ENCODE measurements around the gene C17orf107.
A peak's percentile ranks its signal among the peaks of the same experiment; 100 is the strongest.

Gene C17orf107

DNA sequence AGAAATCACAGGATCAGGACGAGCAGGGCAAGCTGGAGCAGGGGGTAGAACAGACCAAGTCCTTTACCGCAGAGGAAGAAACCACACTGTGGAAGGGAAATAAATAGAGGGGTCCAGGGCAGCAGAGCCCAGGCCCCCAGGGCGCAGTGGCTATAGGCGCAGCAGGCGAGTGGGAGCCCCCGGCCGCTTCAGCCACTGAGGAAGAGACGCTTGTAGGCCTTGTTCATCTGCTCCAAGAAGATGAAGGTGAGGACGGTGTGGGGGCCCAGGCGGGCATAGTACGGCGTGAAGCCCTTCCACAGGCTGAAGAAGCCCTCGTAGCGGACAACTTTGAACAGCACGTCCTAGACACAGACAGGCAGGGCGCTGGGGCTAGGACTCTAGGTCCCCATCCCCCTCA lies 38.2 kb downstream of the C17orf107 start:
- DNase-seq = no peak

DNA sequence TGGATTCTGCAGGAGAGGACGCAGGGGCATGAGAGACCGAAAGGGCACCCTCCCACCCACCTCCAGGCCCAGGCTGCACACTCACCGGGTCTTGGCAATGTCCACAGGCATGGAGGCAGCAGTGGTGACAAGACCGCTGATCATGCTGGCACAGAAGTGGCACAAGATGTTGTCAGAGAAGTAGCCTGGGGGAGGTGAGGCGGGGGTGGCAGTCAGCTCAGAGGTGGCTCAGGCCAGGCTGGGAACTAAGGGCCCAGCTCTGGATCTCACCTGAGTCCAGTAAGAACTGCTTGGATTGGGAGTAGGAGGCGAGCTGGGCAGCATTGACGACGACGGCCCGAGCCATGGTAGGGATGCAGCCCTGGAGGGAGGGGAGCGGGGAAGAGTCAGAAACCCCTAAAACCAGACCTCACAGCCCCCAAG lies 38.7 kb downstream of the C17orf107 start:
- DNase-seq = no peak

DNA sequence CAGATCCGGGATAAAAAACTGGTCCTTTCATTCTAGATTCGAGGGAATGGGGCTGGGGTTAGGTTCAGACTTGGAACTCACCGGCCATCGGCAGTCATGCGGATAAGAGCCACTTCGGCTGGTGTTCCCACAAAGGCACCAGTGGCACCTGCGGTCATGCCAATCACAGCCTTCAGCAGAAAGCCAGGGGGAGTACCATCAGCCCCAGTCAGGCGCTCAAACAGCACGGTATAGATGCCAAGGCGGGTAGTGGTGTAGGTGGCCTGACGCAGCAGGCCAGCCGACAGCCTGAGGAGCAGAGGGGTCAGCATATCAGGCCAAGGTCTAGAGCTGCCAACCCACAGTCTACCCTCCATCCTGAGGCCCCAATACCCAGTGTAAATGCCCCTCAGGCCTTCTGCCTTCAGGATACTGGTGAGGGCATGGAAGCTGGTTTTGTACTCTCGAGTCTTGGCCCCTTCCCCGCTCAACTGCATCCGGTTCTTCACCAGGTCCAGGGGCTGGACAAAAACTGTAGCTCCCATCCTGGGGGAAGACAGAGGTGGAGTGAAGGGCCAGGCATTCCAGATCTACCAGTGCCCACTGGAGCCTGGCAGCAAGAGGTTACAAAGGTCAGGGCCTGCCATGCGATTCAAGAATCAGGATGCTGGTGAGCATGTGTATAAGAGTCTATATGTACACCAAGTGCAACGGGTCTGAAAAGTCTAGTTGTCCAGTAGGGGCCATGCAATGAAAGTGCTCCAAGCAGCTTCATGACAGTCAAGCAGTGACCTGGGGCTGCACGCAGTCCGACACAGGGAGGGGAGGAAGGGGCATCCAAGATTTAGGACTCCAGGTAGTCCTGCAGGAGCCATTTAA lies 39.6 kb downstream of the C17orf107 start:
- no peak for DNase-seq

GRCh38 chr17:4939546-4939795 lies 40.1 kb downstream of the C17orf107 start:
- peak; percentile 44 for DNase-seq

DNA sequence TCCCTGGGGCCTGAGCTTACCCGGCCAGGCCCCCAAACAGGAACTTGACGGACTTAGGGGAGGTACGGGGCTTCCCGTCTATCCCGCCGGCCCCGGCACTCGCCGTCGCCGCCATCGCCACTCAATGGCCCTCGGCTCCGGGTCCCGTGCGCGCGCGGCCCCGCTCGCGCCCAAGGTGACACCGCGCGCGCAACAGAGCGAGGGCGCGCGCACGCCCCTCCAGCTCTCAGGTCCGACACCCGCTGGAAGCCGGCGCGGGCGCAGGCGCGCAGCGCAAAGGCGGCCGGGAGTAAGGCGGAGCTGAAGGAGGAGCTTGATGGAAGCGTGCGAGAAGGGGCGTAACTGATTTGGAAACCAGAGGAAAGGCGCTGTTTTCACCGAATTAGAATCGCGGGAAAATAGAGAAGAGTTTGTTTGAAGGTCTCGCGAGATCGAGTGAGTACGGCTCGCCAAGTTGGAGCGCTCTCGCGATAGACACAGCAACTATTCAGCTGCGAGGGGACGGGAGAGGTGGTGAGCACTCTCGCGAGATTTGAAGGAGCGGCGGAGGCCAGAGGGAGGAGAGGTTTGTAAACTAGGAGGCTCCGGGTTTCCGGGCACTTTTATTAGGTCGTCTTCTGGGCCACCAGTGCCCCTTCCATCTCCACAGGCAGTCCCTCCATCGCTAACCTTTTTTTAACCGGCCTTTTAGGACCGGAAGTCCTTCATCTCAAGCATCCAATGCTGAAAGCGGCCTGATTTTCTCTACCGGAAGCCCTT lies 40.6 kb downstream of the C17orf107 start, which contains the start of the genes RNF167 and SLC25A11:
Gene RNF167, plus strand, starts transcription at position 473 of the 759 bp plus-strand sequence. CDS start 642 bp downstream, outside the sequence.
Gene SLC25A11, minus strand, starts transcription at position 251 of the 759 bp plus-strand sequence. Its CDS starts 136 bp downstream, at position 115.
- peak; percentile 98 for DNase-seq

GRCh38 chr17:4940555-4941318 lies 41.4 kb downstream of the C17orf107 start:
- no peak for DNase-seq

GRCh38 chr17:4941319-4941610 lies 41.9 kb downstream of the C17orf107 start:
- DNase-seq = no peak

DNA sequence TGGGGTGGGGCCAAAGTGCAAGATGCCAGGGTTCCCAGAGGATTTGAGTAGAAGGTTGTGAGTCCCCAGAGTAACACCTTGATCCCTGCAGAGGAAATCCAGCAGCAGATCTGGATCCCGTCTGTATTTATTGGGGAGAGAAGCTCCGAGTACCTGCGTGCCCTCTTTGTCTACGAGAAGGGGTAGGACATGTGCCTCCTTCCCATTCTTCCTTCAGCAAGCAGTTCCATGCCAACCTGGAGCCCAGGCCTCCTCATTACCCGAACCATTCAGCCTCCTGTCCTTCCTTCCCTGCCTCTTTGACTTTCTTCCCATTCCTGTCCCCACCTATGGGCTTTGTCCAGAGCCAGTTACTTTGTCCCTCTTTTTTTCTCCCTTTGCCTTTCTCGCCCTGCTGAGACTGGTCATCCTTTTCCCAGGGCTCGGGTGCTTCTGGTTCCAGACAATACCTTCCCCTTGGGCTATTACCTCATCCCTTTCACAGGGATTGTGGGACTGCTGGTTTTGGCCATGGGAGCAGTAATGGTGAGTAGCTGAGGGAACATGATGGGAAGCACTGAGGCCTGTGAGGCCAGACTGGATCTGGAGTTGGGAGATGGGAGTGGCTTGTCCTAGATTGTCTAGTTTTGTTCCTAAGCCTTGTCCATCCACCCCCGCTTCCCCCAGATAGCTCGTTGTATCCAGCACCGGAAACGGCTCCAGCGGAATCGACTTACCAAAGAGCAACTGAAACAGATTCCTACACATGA lies 43.6 kb downstream of the C17orf107 start:
- no peak for DNase-seq

DNA sequence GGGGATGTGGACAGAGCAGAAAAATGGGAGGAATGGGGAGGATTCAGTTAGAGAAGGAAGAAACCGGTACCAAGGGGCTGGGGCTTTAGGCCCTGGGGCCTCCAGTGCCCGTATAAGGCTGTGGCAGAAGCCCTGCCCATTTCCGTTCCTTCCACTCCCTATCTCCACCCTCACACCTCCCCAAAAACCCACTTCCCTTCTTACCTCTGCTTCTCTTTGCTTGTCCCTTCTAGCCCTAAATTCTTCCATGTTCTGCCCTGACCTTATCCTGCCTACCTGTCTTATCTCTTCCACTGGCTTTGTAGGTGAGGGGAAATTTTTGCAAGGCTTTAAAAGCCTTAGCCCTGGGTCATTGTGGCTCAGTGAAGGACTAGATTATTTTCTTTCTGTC lies 44.8 kb downstream of the C17orf107 start:
- no peak for DNase-seq

- DNase-seq = no peak
These were observed 45.3 kb downstream of the C17orf107 start for GRCh38 chr17:4944554-4945175.

GRCh38 chr17:4945176-4945943 lies 46.0 kb downstream of the C17orf107 start:
- peak; percentile 51 for DNase-seq

DNA sequence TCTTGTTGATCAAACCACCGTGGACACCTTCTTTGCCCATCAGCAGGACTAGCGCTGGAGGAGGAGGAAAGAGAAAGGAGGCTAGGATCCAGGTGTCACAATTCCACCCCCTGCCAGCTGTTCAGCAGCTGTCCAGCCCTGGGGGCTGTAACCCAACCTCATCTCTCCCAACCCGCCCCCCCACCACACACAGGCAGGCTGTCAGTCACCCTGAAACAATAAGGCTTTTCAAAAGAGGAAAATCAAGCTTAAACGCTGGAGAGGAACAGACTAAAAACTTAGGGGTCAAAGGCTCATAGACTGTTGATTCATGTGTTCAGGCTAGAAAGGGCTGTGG lies 46.6 kb downstream of the C17orf107 start:
- no peak for DNase-seq

- DNase-seq = no peak
These were observed 47.1 kb downstream of the C17orf107 start for GRCh38 chr17:4946312-4946976.

- peak; percentile 31 for DNase-seq
These were observed 47.7 kb downstream of the C17orf107 start for GRCh38 chr17:4947010-4947410.

DNA sequence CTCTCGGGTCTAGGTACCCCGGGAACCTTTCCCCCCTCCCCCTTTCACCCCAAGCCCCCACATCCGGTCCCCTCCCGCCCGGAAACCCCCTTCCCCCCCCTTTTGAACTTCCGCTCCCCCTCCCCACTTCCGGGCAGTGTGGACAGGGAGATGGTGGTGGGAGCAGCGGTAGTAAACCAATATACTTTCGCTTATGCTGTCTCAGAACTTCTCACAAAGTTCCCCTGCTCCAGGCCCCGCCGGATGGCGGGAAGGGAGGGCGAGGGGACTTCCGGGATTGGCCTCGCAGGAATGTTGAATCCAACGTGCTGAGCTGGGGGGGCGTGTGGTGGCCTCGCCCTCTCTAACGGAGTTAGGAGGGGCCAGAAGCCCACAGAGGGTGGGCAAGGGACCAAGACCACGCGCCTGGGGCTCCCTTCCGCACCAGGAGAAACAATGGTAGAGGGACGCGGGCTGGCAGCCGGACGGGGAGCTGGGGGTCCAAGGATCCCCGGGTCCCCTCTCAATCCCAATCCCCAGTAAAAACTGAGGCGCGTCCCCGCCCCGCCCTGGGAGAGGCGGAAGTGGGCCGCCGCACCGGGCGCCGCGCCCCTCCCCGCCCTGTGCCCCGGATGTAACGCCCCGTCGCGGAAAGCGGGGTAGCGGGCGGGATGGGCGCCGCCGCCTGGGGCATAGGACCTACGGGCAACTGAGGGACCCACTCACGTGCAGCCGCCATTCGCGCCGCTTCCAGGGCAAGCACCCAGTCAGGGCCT lies 48.3 kb downstream of the C17orf107 start:
- peak; percentile 81 for DNase-seq

GRCh38 chr17:4948166-4948930 lies 49.0 kb downstream of the C17orf107 start, which contains the start of gene PFN1:
PFN1 (minus strand) TSS chr17:4948530; CDS start chr17:4948394, 136 bp downstream.
- peak; percentile 95 for DNase-seq

DNA sequence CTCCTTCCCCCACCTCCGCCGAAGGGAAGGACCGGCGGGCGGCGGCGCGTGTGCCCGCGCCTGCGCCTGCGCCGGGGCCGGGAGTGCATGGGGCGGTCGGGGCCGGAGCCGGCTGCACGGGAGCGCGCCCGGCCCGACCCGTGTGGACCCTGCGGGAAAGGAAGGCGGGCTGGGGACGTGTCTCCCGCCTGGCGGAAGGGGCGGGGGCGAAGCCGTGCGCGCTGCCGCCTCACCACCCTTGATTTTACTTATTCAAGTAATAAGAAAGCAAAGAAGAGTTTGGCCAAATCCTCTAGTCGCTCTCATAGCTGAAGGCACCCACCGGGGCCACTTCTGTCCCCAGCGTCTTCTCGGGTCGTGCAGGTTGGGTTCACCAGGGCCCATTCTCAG lies 49.6 kb downstream of the C17orf107 start:
- DNase-seq = peak; percentile 94

DNA sequence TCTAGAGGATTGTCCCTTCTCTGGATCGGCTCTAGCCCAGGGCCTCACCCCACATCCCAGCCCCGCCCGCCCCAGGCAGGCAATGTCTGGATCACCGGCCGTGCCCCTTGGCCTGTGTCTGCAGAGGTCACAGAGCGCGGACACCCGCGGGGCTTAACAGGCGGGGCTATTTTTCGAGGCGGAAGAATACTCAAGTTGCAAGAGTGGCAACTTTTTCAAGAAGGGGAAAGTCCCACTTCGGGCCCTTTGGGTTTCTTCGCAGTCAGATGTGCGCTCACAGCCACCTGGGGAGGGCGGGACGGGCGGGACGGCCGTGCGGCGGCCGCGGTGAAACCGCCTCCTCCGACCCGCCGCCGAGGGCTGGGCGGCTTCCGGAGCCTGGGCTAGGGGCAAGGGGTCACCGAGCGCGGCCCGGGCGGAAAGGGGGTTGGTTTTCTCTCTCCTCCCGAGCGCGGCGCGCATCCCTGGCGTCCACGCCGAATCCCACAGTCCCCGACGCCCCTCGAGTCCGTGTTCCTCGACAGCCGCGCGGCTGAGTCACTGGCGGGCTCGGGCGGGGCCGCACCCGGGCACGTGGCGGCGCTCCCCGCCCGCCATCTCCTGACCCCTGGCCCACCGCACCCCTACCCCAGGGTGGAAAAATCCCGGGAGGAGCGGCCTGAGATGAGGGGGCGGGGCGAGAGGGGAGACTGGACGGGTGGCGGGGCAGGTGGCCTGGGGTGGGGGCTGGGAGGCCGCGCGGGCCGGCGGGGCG lies 50.2 kb downstream of the C17orf107 start:
- DNase-seq = peak; percentile 78
